ENCODE data around the gene ANKS6. TPM values are rescaled to one million over a fixed set of nuclear protein-coding genes. Genes with fewer than 3 reads are reported as not detected.
A peak's percentile ranks its signal among the peaks of the same experiment; 100 is the strongest.

The ANKS6 gene
- total and polyA plus RNA-seq, 9 of the 15 experiments (the other 6 are each of a cell fraction or from before 2014, with no cell fraction given): 9.9 to 74.5 (median 36.9) TPM

- TF ChIP-seq RBM25 (IDR thresholded peaks at IDR 0.05; ENCODE audit: low read depth, low read length, severe bottlenecking) (no peak), AFF4 (CRISPR knock-in tag; IDR thresholded peaks at IDR 0.05) (no peak), ZNF707 (CRISPR knock-in tag; conservative IDR thresholded peaks at IDR 0.05) (no peak), TBP (optimal IDR thresholded peaks at IDR 0.05; ENCODE audit: low read depth, low read length) (no peak), ZNF197 (CRISPR knock-in tag; IDR thresholded peaks at IDR 0.05; ENCODE audit: low read depth) (peak; percentile 98), MEF2D (tag; conservative IDR thresholded peaks at IDR 0.05; ENCODE audit: low read depth) (no peak), ETV5 (CRISPR knock-in tag; IDR thresholded peaks at IDR 0.05; ENCODE audit: low read depth) (no peak), NEUROD1 (IDR thresholded peaks at IDR 0.05; ENCODE audit: borderline replicate concordance, low read depth, low read length, partially characterized antibody) (no peak), FOSL1 (tag; conservative IDR thresholded peaks at IDR 0.05) (no peak; the same call in 1 of the 2 replicates), ZNF584 (CRISPR knock-in tag; IDR thresholded peaks at IDR 0.05; ENCODE audit: low read depth) (peak; percentile 87), PML (IDR thresholded peaks at IDR 0.05; ENCODE audit: low read length) (no peak), ZHX1 (conservative IDR thresholded peaks at IDR 0.05; ENCODE audit: low read length) (no peak), SIN3A (IDR thresholded peaks at IDR 0.05; ENCODE audit: borderline replicate concordance in 2 of 2, control insufficient read depth in 1 of 2, low read depth in 2 of 2, low read length in 2 of 2) (peak in 1 of 2 experiments; percentile 75; a peak in 1 of 4 replicates), PPARD (CRISPR knock-in tag; IDR thresholded peaks at IDR 0.05) (no peak), GTF3C2 (IDR thresholded peaks at IDR 0.05; ENCODE audit: borderline replicate concordance, extremely low read depth, insufficient read length) (no peak), OTX1 (CRISPR knock-in tag; IDR thresholded peaks at IDR 0.05) (no peak), FOXJ3 (CRISPR knock-in tag; IDR thresholded peaks at IDR 0.05) (no peak), ESRRA (IDR thresholded peaks at IDR 0.05; ENCODE audit: borderline replicate concordance, low read depth) (no peak)
Observed at GRCh38 chr9:98796364-98797101, at the start of gene ANKS6 (continued).

Data from K562 (cell line).